GM03348 (cell line): ENCODE results near the gene MOGAT2.

ENCODE experiments used
- DNase-seq: peaks from one replicate; pipeline ENCODE4 v3.0.0; 2012; ENCODE audit warnings: low spot score

Gene MOGAT2

GRCh38 chr11:75781296-75781695, 63.7 kb downstream of the MOGAT2 start:
- no peak for DNase-seq

- no peak for DNase-seq
Observed at GRCh38 chr11:75781831-75782230, 64.2 kb downstream of the MOGAT2 start.
